A673 (cell line): ENCODE measurements around the gene EVA1A.

Experiments
- EZH2 ChIP-seq: fragments of 200-600 bp; sonication (generic); IDR thresholded peaks from 2 replicates; pipeline ENCODE4 v1.6.1; 2017; ENCODE audit warnings: borderline replicate concordance, low read depth, mild to moderate bottlenecking, mixed read lengths, antibody characterized with exemption, low read length; ENCODE audit not compliant: poor library complexity, severe bottlenecking
- TF ChIP-seq, protein P1 (sequence below): fragments of 300-800, 200-600 bp; sonication (generic); conservative IDR thresholded peaks from 2 replicates; pipeline ENCODE4 v1.5.1; 2017; ENCODE audit warnings: low read depth, mild to moderate bottlenecking, antibody characterized with exemption, low read length, moderate library complexity, mixed read lengths

GRCh38 chr2:75517547-75518230 lies 43.0 kb downstream of the EVA1A start:
- TF ChIP-seq, protein P1, sequence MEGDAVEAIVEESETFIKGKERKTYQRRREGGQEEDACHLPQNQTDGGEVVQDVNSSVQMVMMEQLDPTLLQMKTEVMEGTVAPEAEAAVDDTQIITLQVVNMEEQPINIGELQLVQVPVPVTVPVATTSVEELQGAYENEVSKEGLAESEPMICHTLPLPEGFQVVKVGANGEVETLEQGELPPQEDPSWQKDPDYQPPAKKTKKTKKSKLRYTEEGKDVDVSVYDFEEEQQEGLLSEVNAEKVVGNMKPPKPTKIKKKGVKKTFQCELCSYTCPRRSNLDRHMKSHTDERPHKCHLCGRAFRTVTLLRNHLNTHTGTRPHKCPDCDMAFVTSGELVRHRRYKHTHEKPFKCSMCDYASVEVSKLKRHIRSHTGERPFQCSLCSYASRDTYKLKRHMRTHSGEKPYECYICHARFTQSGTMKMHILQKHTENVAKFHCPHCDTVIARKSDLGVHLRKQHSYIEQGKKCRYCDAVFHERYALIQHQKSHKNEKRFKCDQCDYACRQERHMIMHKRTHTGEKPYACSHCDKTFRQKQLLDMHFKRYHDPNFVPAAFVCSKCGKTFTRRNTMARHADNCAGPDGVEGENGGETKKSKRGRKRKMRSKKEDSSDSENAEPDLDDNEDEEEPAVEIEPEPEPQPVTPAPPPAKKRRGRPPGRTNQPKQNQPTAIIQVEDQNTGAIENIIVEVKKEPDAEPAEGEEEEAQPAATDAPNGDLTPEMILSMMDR, result no peak
- no peak for TF ChIP-seq EZH2
